T-helper 2 cell treated with Interferon-gamma antibody and Interleukin-4, amounts not matched to agents 5 μg/mL and 100 μg/mL, for 36 hours (primary cell): Measurements from ENCODE around the gene SARS2.
"Not testable (repeated sequence)": the region's sequence is repeated elsewhere in the genome, so short reads cannot be mapped to it uniquely, and the experiment has no call there.

Experiments used
- DNase-seq: peaks from one replicate; pipeline ENCODE4 v3.0.0; 2021; ENCODE audit warnings: low spot score
- H3K27ac Mint-ChIP-seq: one replicate; pipeline ENCODE4 v1.8.0; 2021; ENCODE audit warnings: mild to moderate bottlenecking, mixed read lengths
- H3K27me3 Mint-ChIP-seq: one replicate; pipeline ENCODE4 v1.8.0; 2021; ENCODE audit warnings: low read depth, mixed read lengths
- H3K36me3 Mint-ChIP-seq: one replicate; pipeline ENCODE4 v1.8.0; 2021; ENCODE audit warnings: low read depth, mixed read lengths
- H3K4me1 Mint-ChIP-seq: one replicate; pipeline ENCODE4 v1.8.0; 2021; ENCODE audit warnings: low read depth, mixed read lengths
- H3K4me3 Mint-ChIP-seq: one replicate; pipeline ENCODE4 v1.8.0; 2022; ENCODE audit warnings: mild to moderate bottlenecking, moderate library complexity, mixed read lengths
- H3K9me3 Mint-ChIP-seq: one replicate; pipeline ENCODE4 v1.8.0; 2021; ENCODE audit warnings: mixed read lengths

The SARS2 gene, protein sequence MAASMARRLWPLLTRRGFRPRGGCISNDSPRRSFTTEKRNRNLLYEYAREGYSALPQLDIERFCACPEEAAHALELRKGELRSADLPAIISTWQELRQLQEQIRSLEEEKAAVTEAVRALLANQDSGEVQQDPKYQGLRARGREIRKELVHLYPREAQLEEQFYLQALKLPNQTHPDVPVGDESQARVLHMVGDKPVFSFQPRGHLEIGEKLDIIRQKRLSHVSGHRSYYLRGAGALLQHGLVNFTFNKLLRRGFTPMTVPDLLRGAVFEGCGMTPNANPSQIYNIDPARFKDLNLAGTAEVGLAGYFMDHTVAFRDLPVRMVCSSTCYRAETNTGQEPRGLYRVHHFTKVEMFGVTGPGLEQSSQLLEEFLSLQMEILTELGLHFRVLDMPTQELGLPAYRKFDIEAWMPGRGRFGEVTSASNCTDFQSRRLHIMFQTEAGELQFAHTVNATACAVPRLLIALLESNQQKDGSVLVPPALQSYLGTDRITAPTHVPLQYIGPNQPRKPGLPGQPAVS

DNA sequence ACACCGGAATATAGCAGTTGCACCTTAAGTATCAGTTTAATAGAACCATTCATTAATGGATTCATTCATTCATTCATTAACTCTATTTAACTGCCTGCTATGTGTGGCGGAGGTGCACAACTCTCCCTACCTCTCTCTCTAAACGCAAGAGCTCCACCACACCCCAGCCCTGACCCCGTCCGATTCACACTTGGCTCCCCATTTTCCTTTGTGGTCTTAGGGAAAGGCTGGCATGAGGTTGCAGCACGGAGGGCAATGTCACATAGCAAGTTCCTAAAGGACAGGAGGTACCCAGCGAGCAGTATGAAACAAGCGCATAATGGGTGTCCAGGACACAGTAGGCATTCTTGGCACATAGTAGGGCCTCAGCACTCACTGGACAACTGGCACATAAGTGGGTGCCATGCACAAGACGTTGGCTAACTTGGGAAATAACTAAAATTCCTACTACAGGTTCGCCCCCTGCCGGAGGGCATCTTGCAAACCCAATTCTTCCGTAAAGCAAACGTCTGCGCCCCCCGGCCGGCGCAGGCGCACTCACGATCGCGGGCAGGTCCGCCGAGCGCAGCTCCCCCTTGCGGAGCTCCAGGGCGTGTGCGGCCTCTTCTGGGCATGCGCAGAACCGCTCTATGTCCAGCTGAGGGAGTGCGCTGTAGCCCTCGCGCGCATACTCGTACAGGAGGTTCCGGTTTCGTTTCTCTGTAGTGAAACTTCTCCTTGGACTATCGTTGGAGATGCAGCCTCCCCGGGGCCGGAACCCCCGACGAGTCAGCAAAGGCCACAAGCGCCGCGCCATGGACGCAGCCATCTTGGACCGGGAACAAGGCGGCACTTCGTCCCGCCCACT is at the start of gene SARS2:
Gene SARS2 (minus strand): TSS at position 835 of the 847 bp plus-strand sequence. CDS start 27 bp downstream, at position 808.
- peak within 1 kb of the TSS; percentile 88 for H3K4me3 Mint-ChIP-seq
- H3K27me3 Mint-ChIP-seq: no peaks in the 10 kb centered on the region
- peaks cover 19% of the 10 kb centered on the region for H3K4me1 Mint-ChIP-seq

DNA sequence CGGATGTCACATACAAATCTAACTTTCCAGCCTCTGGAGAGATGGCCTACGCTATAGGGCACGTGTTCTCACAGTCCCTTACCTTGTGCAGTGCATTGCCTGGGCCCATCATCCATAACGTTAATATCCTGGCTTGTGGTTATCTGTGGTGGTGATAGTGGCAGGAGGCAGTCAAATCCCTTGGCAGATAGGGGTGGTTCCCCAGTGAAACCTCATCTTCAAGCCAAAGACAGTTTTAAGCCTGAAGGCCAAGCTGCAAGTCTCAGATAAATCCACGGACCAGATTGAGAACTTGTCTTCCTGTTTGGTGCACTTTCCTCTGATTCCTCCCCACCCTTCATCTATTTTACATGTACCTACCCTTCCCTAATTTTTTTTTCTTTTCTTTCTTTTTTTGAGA is 49.2 kb upstream of the SARS2 start:
- H3K27me3 Mint-ChIP-seq: peaks cover 16% of the 10 kb centered on the region
- DNase-seq: no peak
- H3K9me3 Mint-ChIP-seq: peaks cover 5% of the 10 kb centered on the region
- H3K4me3 Mint-ChIP-seq: no peak overlapping the region
- H3K4me1 Mint-ChIP-seq: peaks cover 18% of the 10 kb centered on the region
- peaks cover 2% of the 10 kb centered on the region for H3K36me3 Mint-ChIP-seq
- H3K27ac Mint-ChIP-seq: no peak overlapping the region

More for the DNA sequence above, at the start of gene SARS2:
- Mint-ChIP-seq H3K9me3 (no peaks in the 10 kb centered on the region), H3K36me3 (peaks cover 33% of the 10 kb centered on the region), H3K27ac (peak within 1 kb of the TSS; percentile 99)
- DNase-seq: peak; percentile 92

DNA sequence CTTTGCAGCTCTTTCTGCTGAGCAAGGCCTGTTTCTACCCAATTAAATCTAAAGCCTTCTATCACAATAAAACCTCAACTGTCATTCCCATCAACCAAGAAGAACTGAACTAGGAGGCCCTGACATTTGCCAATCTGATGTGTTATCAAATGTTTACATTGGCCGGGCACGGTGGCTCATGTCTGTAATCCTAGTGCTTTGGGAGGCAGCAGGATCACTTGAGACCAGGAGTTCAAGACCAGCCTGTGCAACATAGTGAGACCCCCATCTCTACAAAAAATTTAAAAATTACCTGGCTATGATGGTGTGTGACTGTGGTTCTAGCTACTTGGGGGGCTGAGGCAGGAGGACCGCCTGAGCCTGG is 47.7 kb upstream of the SARS2 start:
- Mint-ChIP-seq H3K4me3 (no peak overlapping the region), H3K36me3 (peaks cover 2% of the 10 kb centered on the region), H3K4me1 (peaks cover 18% of the 10 kb centered on the region), H3K27me3 (peaks cover 21% of the 10 kb centered on the region), H3K27ac (peak overlapping the region; percentile 55), H3K9me3 (peaks cover 5% of the 10 kb centered on the region)
- DNase-seq: no peak

DNA sequence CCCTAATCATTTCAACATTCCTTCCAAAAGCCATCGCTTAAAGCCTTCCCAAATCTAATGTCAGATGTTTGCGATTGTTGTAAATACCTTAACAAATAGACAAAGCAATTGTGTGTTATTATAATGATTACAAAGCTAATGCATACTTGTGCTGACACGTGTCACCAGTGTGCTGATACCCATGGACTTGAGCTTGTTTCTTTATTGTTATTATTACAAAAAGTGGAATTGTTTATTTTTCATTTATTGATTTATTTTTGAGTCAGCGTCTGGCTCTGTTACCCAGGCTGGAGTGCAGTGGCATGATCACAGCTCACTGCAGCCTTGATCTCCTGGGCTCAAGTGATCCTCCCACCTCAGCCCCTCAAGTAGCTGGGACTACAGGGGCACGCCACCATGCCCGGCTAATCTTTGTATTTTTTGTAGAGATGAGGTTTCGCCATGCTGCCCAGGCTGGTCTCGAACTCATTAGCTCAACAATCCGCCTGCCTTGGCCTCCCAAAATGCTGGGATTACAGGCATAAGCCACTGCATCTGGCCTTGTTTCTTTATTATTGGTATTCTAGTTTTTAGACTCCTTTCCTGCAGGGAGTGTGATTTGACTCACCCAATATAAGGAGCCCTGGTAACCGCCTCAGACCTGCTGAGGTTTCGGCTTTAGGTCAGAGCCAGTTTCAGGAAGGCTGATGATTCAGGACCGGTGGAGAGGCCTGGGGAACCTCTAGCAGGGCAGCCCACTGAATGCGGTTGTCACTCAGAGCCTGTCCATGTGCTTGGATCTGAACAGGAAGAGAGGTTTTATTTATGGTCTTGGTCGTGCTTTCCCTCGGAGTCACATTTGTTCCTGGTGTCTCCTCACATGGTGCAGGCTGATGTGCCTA is 47.1 kb upstream of the SARS2 start:
- Mint-ChIP-seq H3K4me1 (peaks cover 18% of the 10 kb centered on the region), H3K36me3 (peaks cover 2% of the 10 kb centered on the region), H3K4me3 (no peak overlapping the region), H3K27me3 (peaks cover 21% of the 10 kb centered on the region), H3K27ac (peak overlapping the region; percentile 55), H3K9me3 (peaks cover 5% of the 10 kb centered on the region)
- peak; percentile 85 for DNase-seq

DNA sequence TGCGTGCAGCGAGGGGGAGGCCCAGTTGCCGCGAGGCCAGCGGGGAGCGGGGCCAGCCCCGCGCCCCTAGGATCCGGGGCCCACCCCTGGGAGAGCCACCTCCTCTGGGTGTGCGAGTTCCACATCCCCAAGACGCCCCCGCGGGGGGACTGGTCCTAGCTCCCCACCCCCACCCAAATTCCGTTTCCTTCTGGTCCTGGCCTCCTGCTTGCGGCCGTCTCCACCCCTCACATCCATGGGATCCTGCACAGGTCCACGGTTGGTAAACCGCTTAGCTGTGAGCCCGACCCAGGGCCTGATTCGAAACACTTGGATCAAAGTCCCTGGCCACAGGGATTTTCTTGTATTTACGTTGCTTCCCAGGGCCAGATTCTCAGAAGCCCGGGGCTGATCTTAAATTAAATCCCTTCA is 45.3 kb upstream of the SARS2 start:
- Mint-ChIP-seq H3K4me1 (peaks cover 18% of the 10 kb centered on the region), H3K9me3 (peaks cover 5% of the 10 kb centered on the region), H3K27me3 (peaks cover 24% of the 10 kb centered on the region), H3K4me3 (peak overlapping the region; percentile 56), H3K36me3 (peaks cover 2% of the 10 kb centered on the region), H3K27ac (no peak overlapping the region)
- DNase-seq: no peak

DNA sequence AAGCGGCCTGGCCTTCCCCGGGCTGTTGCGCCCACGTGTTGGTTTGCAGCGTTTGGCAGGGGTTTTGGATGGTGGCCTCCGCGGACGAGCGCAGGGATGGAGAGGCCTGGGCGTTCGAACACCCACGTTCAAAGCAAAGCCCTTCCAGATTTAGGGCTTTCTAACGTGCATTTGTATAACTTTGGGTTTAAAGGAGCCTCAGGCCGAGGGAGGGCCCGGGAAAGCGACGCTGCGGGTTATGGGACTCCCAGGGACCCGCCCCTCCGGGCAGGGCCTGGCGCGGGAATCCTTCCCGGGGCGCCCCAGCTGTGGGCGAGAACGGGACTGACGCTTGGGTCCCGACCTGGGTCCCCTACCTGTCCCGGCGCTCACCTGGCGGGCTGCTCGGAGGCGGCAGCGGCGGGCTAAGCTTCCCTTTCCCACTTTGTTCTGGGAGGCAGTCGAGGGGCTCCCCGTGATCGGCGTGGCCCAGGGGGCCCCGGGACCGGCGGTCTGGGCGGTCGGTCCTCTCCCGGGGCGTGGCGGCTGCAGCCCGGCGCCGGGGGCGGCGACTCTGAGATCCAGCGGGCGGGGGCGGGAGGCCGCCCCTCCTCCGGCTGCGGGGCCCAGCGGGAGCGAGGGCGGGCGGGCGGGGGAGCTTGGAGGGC is 44.8 kb upstream of the SARS2 start, which contains the start of gene FBXO17:
Gene FBXO17 (minus strand): TSS at position 529 of the 647 bp plus-strand sequence. CDS start 25,423 bp downstream, outside the sequence.
- peaks cover under 1% of the 10 kb centered on the region for H3K36me3 Mint-ChIP-seq
- peaks cover 18% of the 10 kb centered on the region for H3K4me1 Mint-ChIP-seq
- peaks cover under 1% of the 10 kb centered on the region for H3K9me3 Mint-ChIP-seq
- peak within 1 kb of the TSS; percentile 56 for H3K4me3 Mint-ChIP-seq
- no peak within 1 kb of the TSS for H3K27ac Mint-ChIP-seq
- peaks cover 25% of the 10 kb centered on the region for H3K27me3 Mint-ChIP-seq
- DNase-seq: no peak

DNA sequence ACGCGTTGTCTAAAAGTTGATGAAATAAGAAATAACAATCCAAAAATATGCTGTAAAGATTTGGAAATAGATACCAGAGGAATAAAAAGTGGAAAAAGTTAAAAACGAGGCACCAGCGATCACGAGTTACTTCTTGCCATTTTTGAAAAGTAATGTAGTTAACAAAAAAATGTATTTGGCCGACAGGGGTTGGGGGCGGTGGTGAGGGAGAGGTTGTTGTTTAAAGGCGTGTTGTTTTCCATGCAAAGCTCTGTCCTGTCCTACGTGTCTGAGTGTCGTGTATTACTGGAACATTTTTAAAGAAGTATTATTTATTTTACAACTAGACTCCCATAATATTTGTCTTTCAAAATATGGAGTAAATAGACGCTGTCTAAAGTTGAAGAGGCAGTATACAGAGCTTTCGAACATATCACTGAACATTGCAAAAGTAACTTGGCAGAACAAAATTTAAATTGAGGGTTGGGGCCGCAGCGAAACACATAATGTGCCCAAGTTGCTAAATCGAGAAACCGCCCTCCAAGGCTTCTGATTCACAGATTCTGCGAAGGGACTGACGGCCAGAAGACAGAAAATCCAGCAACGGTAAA is 44.2 kb upstream of the SARS2 start:
- peak overlapping the region; percentile 27 for H3K4me3 Mint-ChIP-seq
- no peak for DNase-seq
- peaks cover 29% of the 10 kb centered on the region for H3K27me3 Mint-ChIP-seq
- H3K36me3 Mint-ChIP-seq: no peaks in the 10 kb centered on the region
- H3K9me3 Mint-ChIP-seq: no peaks in the 10 kb centered on the region
- peaks cover 18% of the 10 kb centered on the region for H3K4me1 Mint-ChIP-seq
- H3K27ac Mint-ChIP-seq: no peak overlapping the region

DNA sequence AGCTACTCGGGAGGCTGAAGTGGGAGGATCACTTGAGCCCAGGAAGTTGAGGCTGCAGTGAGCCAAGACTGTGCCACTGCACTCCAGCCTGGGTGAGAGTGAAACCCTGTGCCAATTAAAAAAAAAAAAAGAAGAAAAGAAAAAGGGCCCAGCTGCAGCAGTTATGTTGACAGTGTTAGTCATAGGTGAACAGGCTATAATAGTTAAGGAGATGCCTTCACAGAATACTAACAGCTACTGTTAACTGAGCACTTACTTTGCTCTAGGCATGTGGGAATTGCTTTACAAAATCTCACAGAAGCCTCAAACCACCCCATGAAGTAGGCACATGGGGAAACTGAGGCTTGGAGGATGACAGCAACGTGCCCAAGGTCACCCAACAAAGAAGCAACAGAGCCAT is 41.1 kb upstream of the SARS2 start:
- no peak for DNase-seq
- Mint-ChIP-seq H3K4me3 (no peak overlapping the region), H3K9me3 (no peaks in the 10 kb centered on the region), H3K4me1 (peaks cover 5% of the 10 kb centered on the region), H3K27ac (no peak overlapping the region), H3K36me3 (no peaks in the 10 kb centered on the region), H3K27me3 (peaks cover 27% of the 10 kb centered on the region)

DNA sequence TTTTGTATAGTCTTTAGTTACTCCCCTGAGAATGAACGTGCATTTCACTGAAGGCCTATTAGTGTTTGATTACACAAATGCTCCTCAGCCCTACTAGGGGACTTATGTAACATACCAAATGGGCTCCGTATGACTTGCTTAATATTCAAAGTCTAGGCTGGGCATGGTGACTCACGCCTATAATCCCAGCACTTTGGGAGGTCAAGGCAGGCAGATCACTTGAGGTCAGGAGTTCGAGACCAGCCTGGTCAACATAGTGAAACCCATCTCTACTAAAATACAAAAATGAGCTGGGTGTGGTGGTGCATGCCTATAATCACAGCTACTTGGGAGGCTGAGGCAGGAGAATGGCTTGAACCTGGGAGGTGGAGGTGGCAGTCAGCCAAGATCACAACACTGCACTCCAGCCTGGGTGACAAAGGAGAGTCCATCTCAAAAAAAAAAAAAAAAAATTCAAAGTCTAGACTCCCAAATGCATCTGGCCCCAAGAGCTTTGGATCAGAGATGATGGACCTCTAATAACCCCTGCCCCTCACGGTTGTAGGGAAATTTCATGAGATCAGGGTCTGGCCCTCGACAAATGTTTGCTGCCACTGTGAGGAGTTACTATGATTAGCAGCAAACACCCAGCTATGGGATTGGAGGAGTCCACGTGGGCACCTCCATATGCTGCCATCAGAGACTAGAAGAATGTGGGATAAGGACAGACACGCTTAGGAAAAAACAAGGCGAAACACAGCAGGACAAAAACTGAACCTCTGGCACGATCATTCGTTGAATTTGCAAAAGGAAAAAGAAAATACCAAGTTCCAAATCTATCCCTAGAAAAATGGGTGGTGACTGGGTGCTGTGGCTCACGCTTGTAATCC is 40.3 kb upstream of the SARS2 start:
- DNase-seq: no peak
- no peaks in the 10 kb centered on the region for H3K9me3 Mint-ChIP-seq
- no peak overlapping the region for H3K27ac Mint-ChIP-seq
- no peak overlapping the region for H3K4me3 Mint-ChIP-seq
- peaks cover 21% of the 10 kb centered on the region for H3K27me3 Mint-ChIP-seq
- H3K36me3 Mint-ChIP-seq: no peaks in the 10 kb centered on the region
- peaks cover under 1% of the 10 kb centered on the region for H3K4me1 Mint-ChIP-seq

DNA sequence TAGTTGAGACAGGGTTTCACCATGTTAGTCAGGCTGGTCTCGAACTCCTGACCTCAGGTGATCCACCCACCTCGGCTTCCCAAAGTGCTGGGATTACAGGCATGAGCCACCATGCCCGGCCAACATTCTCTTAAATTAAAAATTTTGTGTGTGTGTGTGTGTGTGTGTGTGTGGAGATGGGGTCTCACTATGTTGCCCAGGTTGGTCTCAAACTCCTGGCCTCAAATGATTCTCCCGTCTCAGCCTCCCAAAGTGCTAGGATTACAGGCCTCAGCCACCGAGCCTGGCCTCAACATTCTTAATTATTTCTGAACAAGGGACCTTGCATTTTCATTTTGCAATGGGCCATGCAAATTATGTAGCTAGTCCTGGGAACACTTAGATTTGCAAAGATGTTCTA is 35.6 kb upstream of the SARS2 start:
- H3K4me1 Mint-ChIP-seq, H3K4me3 Mint-ChIP-seq, DNase-seq, H3K36me3 Mint-ChIP-seq, H3K27ac Mint-ChIP-seq, H3K9me3 Mint-ChIP-seq: not testable (repeated sequence)
- peaks cover 13% of the 10 kb centered on the region for H3K27me3 Mint-ChIP-seq

DNA sequence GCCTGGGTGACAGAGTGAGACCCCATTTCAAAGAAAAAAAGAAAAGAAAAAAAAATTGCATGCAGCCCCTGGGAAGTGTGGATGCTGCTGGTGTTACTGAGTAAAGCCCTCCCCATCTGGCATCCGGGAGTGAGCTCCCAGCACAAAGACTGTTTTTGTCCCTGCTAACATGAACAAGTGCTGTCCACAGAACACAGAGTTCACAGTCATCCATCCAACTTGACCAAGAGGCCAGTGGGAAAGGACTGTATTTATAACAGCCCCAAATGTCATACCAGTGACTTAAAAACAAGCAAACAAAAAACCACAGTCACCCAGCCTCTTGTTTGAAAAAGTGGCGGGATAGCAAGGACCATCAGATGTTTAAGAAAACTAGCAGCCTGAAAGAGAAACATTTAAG is 34.2 kb upstream of the SARS2 start:
- no peaks in the 10 kb centered on the region for H3K36me3 Mint-ChIP-seq
- H3K27me3 Mint-ChIP-seq: peaks cover 8% of the 10 kb centered on the region
- H3K27ac Mint-ChIP-seq: no peak overlapping the region
- H3K4me3 Mint-ChIP-seq: no peak overlapping the region
- H3K4me1 Mint-ChIP-seq: no peaks in the 10 kb centered on the region
- no peak for DNase-seq
- H3K9me3 Mint-ChIP-seq: no peaks in the 10 kb centered on the region

DNA sequence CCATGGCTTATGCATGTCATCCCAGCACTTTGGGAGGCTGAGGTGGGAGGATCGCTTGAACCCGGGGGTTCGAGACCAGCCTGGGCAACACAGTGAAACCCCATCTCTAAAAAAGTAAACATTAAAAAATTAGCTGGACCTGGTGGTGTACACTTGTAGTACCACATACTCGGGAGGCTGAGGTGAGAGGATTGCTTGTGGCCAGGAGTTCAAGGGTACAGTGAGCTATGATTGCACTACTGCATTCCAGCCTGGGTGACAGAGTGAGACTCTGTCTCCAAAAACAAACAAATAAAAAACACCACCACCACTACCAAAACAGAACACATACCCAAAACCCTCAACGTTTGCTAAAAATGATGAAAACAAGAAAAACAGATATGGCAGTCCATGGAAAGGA is 29.1 kb upstream of the SARS2 start:
- Mint-ChIP-seq H3K4me3 (no peak overlapping the region), H3K27ac (no peak overlapping the region), H3K9me3 (no peaks in the 10 kb centered on the region), H3K4me1 (no peaks in the 10 kb centered on the region), H3K27me3 (peaks cover 4% of the 10 kb centered on the region), H3K36me3 (no peaks in the 10 kb centered on the region)
- DNase-seq: no peak
